ENCODE results near the gene PARD3B. TPM values are rescaled to one million over a fixed set of nuclear protein-coding genes. Genes with fewer than 3 reads are reported as not detected.

PARD3B gene
- total RNA-seq, 2 donors from 2014 or later, result 15.0 to 17.8 TPM

GRCh38 chr2:205582366-205582765 is 1037.1 kb downstream of the PARD3B start:
- no peak for TF ChIP-seq POLR2A (IDR thresholded peaks at IDR 0.05)
- TF ChIP-seq, protein P1, sequence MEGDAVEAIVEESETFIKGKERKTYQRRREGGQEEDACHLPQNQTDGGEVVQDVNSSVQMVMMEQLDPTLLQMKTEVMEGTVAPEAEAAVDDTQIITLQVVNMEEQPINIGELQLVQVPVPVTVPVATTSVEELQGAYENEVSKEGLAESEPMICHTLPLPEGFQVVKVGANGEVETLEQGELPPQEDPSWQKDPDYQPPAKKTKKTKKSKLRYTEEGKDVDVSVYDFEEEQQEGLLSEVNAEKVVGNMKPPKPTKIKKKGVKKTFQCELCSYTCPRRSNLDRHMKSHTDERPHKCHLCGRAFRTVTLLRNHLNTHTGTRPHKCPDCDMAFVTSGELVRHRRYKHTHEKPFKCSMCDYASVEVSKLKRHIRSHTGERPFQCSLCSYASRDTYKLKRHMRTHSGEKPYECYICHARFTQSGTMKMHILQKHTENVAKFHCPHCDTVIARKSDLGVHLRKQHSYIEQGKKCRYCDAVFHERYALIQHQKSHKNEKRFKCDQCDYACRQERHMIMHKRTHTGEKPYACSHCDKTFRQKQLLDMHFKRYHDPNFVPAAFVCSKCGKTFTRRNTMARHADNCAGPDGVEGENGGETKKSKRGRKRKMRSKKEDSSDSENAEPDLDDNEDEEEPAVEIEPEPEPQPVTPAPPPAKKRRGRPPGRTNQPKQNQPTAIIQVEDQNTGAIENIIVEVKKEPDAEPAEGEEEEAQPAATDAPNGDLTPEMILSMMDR (IDR thresholded peaks at IDR 0.05), result no peak
- H3K27me3 ChIP-seq, result no peaks in the 10 kb centered on the region
- intact Hi-C loops (cut with DNase I), result no loop called here
- 79% methylated on average over 2 of the region's 2 CpGs for WGBS, 2 donors
- ATAC-seq (no peak), DNase-seq (no peak)
- no peak overlapping the region for H3K27ac ChIP-seq
- H3K36me3 ChIP-seq (replicated peaks in 1 of 2; ENCODE audit: insufficient read depth in 1 of 2, low read depth in 2 of 2), result no peaks in the 10 kb centered on the region
- no peaks in the 10 kb centered on the region for H3K9me3 ChIP-seq
- no peak overlapping the region for H3K4me3 ChIP-seq
- no peaks in the 10 kb centered on the region for H3K4me1 ChIP-seq

- no peaks in the 10 kb centered on the region for H3K36me3 ChIP-seq (replicated peaks in 1 of 2; ENCODE audit: insufficient read depth in 1 of 2, low read depth in 2 of 2)
- no peaks in the 10 kb centered on the region for H3K9me3 ChIP-seq
- H3K27ac ChIP-seq, result no peak overlapping the region
- no peak for TF ChIP-seq POLR2A (IDR thresholded peaks at IDR 0.05)
- TF ChIP-seq, protein P1 (IDR thresholded peaks at IDR 0.05), result no peak
- no peaks in the 10 kb centered on the region for H3K4me1 ChIP-seq
- DNase-seq (no peak), ATAC-seq (no peak)
- H3K27me3 ChIP-seq, result no peaks in the 10 kb centered on the region
- 75 to 78% methylated on average over 10 of the region's 10 CpGs for WGBS, 2 donors
- intact Hi-C loops (cut with DNase I), result no loop called here
- H3K4me3 ChIP-seq, result no peak overlapping the region
These were observed 1040.4 kb downstream of the PARD3B start for GRCh38 chr2:205585449-205586383.

DNA sequence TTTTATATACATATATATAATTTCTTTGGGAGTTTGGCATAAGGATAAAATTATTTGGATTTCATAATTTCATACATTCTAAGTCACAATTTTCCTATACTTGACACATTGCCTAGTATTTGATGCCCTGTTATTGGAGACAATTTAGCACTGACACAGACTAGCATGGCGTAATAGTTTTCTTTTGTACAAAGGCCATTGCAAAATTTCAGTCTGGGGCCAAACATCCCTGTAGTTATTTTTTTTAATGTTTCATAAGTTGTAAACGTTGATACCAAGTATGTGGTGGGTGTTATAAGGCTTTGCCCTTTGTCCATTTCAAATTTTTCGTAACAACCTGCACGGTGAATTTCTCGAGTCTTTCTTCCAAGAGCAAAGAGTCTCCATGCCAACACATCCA is 1041.4 kb downstream of the PARD3B start:
- 91 to 94% methylated on average over 5 of the region's 5 CpGs for WGBS, 2 donors
- Histone ChIP-seq H3K4me1 (no peaks in the 10 kb centered on the region), H3K9me3 (no peaks in the 10 kb centered on the region), H3K27me3 (no peaks in the 10 kb centered on the region), H3K4me3 (no peak overlapping the region), H3K27ac (no peak overlapping the region), H3K36me3 (replicated peaks in 1 of 2; ENCODE audit: insufficient read depth in 1 of 2, low read depth in 2 of 2) (no peaks in the 10 kb centered on the region)
- TF ChIP-seq, protein P1 (IDR thresholded peaks at IDR 0.05), result no peak
- no peak for TF ChIP-seq POLR2A (IDR thresholded peaks at IDR 0.05)
- ATAC-seq (no peak), DNase-seq (no peak)
- intact Hi-C loops (cut with DNase I), result no loop called here

GRCh38 chr2:205589479-205589878 is 1044.2 kb downstream of the PARD3B start:
- WGBS, 2 donors, result 64 to 90% methylated on average over 1 of the region's 1 CpG
- intact Hi-C loops (cut with DNase I), result no loop called here
- ATAC-seq (no peak), DNase-seq (no peak)
- no peak overlapping the region for H3K4me3 ChIP-seq
- no peaks in the 10 kb centered on the region for H3K9me3 ChIP-seq
- H3K4me1 ChIP-seq, result no peaks in the 10 kb centered on the region
- no peaks in the 10 kb centered on the region for H3K27me3 ChIP-seq
- H3K27ac ChIP-seq, result no peak overlapping the region
- no peaks in the 10 kb centered on the region for H3K36me3 ChIP-seq (replicated peaks in 1 of 2; ENCODE audit: insufficient read depth in 1 of 2, low read depth in 2 of 2)
- TF ChIP-seq, protein P1 (IDR thresholded peaks at IDR 0.05), result no peak
- no peak for TF ChIP-seq POLR2A (IDR thresholded peaks at IDR 0.05)

GRCh38 chr2:205590759-205591158 is 1045.5 kb downstream of the PARD3B start:
- DNase-seq, result no peak
- Histone ChIP-seq H3K9me3 (no peaks in the 10 kb centered on the region), H3K4me3 (no peak overlapping the region), H3K36me3 (replicated peaks in 1 of 2; ENCODE audit: insufficient read depth in 1 of 2, low read depth in 2 of 2) (no peaks in the 10 kb centered on the region), H3K27ac (no peak overlapping the region), H3K27me3 (no peaks in the 10 kb centered on the region), H3K4me1 (no peaks in the 10 kb centered on the region)
- TF ChIP-seq, protein P1 (IDR thresholded peaks at IDR 0.05), result no peak
- no peak for TF ChIP-seq POLR2A (IDR thresholded peaks at IDR 0.05)
- WGBS, 2 donors, result 76 to 83% methylated on average over 2 of the region's 2 CpGs
- no peak for ATAC-seq
- intact Hi-C loops (cut with DNase I), result no loop called here
